ENCODE results near the gene RAB11FIP3. TPM values are rescaled to one million over a fixed set of nuclear protein-coding genes. Genes with fewer than 3 reads are reported as not detected.

RAB11FIP3 gene
- total RNA-seq, 1 donor from 2014 or later = 47.0 TPM

DNA sequence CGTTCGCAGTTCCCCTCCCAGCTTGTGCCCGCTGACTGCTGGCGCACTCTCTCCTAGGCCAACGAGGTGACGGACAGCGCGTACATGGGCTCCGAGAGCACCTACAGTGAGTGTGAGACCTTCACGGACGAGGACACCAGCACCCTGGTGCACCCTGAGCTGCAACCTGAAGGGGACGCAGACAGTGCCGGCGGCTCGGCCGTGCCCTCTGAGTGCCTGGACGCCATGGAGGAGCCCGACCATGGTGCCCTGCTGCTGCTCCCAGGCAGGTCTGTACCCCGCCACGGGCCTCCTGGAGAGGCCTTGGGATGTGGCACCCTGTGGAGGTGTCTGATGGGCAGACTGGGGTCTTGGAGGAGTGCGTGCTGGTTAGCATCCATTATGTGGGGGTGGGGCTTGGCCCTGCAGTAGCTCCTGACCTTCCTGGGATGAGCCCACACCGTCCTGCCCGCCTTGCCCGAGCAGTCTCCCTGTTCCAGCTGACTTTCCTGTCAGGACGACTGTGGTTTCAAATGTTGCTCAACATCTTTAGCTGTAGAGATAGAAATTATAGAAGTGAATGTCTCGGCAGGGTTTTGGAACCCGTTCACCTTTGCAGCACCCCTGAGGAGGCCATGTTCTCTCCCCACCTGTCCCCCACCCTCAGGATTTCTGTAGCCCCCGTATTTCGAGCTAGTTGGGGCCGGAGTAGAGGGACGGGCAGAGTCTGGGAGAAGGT lies 57.2 kb downstream of the RAB11FIP3 start:
- peaks cover 11 to 20% of the 10 kb centered on the region in 2 donors for H3K36me3 ChIP-seq
- H3K27ac ChIP-seq = no peak overlapping the region
- H3K4me3 ChIP-seq = no peak overlapping the region
- H3K9me3 ChIP-seq = no peaks in the 10 kb centered on the region
- no peaks in the 10 kb centered on the region for H3K27me3 ChIP-seq
- DNase-seq (ENCODE audit: low spot score in 2 of 2) = no peak
- TF ChIP-seq, protein P1, sequence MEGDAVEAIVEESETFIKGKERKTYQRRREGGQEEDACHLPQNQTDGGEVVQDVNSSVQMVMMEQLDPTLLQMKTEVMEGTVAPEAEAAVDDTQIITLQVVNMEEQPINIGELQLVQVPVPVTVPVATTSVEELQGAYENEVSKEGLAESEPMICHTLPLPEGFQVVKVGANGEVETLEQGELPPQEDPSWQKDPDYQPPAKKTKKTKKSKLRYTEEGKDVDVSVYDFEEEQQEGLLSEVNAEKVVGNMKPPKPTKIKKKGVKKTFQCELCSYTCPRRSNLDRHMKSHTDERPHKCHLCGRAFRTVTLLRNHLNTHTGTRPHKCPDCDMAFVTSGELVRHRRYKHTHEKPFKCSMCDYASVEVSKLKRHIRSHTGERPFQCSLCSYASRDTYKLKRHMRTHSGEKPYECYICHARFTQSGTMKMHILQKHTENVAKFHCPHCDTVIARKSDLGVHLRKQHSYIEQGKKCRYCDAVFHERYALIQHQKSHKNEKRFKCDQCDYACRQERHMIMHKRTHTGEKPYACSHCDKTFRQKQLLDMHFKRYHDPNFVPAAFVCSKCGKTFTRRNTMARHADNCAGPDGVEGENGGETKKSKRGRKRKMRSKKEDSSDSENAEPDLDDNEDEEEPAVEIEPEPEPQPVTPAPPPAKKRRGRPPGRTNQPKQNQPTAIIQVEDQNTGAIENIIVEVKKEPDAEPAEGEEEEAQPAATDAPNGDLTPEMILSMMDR (IDR thresholded peaks at IDR 0.05) = no peak
- intact Hi-C loops (cut with DNase I) = no loop called here
- no peaks in the 10 kb centered on the region for H3K4me1 ChIP-seq

DNA sequence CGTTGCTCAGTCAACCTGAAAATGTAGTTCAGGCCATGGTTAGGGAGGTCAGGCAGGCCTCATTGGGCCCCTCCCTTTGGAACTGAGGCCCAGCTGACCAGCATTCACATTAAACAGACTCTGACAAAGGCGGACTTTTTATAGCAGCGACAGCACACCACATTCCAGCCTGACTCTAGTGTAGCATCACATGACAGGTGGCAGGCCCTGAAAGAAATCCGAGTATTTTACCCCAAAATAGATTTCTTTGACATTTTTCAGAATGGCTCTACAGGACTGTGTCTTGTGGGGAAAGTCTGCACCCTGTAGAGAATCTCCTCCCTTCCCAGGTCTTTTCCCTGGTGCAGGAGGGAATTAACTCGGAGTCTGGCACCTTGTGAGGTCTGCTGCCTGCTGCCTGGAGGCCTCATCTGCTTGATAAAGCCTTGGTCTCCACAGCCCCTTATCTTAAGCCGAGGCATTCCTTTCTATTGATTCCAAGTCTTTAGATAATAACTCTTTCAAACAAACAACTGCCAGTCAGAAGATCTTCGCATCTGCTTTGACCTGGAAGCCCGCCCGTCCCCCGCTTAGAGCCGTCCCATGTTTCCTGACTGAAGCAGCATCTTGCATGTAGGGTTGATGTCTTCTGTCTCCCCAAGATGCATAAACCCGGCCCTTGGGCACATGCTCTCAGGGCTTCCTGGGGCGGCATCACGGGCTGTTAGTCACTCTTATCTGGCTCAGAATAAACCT lies 58.1 kb downstream of the RAB11FIP3 start:
- no peaks in the 10 kb centered on the region for H3K9me3 ChIP-seq
- peaks cover 13 to 16% of the 10 kb centered on the region in 2 donors for H3K36me3 ChIP-seq
- H3K27ac ChIP-seq = no peak overlapping the region
- H3K27me3 ChIP-seq = no peaks in the 10 kb centered on the region
- TF ChIP-seq, protein P1 (IDR thresholded peaks at IDR 0.05) = no peak
- no peaks in the 10 kb centered on the region for H3K4me1 ChIP-seq
- DNase-seq (ENCODE audit: low spot score in 2 of 2) = no peak
- intact Hi-C loops (cut with DNase I) = no loop called here
- H3K4me3 ChIP-seq = no peak overlapping the region

DNA sequence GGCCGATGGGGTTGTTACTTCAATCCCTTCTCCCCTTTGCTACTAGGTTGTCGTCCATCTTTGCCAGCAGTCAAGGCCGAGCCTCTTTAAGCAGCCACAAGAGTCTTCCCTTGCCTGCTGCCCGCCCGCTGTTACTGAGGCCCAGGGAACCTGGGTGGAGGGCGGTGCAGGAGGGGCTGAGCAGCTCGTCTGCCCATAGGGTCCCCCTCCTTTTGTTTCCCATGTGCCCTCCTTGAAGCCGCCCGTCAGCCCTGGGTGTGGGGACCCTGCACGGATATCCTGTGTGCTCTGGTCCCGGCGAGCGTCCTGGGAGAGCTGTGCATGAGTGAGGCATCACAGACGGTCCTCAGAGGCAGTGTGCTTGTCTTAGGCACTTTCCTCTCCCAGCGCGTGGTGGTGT lies 64.2 kb downstream of the RAB11FIP3 start:
- TF ChIP-seq, protein P1 (IDR thresholded peaks at IDR 0.05) = no peak
- intact Hi-C loops (cut with DNase I) = loop anchor here (5.0 kb wide), 1 partner anchor 97 kb away; no protein-coding TSS in a partner anchor
- Histone ChIP-seq H3K27ac (no peak overlapping the region), H3K4me1 (no peaks in the 10 kb centered on the region), H3K36me3 (peaks cover 25 to 39% of the 10 kb centered on the region in 2 donors), H3K9me3 (no peaks in the 10 kb centered on the region), H3K4me3 (no peak overlapping the region), H3K27me3 (no peaks in the 10 kb centered on the region)
- no peak for DNase-seq (ENCODE audit: low spot score in 2 of 2)

DNA sequence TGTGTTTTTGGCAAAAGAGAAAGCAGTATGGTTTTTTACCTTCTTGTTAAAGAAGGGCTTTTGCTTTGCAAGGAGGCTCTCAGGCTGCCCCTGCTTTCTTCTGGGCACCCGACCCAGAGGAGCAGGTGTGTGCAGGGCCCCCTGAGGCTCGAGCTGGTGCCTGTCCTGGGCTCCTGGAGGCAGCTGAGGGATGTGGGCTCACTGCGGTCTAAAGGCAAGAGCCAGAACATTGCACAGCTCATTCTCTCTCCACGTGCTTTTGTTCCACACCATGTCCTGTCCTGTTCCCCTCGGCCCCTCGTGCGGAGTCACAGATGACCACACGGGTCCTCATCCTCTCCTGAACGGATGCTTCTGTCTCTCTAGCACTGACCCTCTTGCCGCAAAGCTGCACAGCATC lies 65.3 kb downstream of the RAB11FIP3 start:
- Histone ChIP-seq H3K4me3 (no peak overlapping the region), H3K27ac (no peak overlapping the region), H3K4me1 (no peaks in the 10 kb centered on the region), H3K27me3 (no peaks in the 10 kb centered on the region), H3K36me3 (peaks cover 25 to 39% of the 10 kb centered on the region in 2 donors), H3K9me3 (no peaks in the 10 kb centered on the region)
- TF ChIP-seq, protein P1 (IDR thresholded peaks at IDR 0.05) = no peak
- no peak for DNase-seq (ENCODE audit: low spot score in 2 of 2)
- intact Hi-C loops (cut with DNase I) = no loop called here

DNA sequence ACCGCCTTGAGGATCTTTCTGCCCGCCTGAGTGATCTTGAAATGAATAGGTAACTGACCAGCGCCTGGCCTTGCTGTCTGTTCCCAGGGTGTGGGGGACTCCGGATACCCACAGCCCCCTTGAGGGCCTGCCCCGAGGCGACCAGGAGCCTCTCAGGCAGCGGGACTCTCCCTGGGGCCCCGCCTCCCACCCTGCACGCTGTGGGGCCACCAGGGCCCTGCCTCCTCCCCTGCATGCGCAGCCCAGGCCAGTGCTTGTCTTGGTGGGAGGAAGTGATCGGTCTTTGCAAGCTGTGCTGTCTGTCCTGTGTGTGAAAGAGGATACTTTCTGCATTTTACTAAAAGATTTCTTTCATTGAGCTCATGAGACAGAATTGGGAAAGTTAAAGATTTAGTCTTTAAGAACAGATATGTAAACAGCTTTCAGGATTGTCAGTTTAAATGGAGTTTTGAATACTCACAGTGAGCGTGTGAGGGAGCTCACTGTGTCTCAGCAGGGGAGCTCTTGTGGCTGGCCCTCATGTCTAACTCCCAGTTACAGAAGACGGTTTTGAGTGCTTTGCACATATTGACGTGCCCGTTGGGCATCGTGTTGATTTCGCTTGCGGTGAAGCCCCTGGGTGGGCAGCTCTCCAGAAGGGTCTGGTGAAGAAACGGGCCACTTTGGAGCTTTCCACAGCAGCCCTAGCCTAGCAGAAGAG lies 65.9 kb downstream of the RAB11FIP3 start:
- DNase-seq (ENCODE audit: low spot score in 2 of 2) = no peak
- no peak overlapping the region for H3K4me3 ChIP-seq
- intact Hi-C loops (cut with DNase I) = no loop called here
- H3K9me3 ChIP-seq = no peaks in the 10 kb centered on the region
- H3K36me3 ChIP-seq = peaks cover 25 to 39% of the 10 kb centered on the region in 2 donors
- no peak overlapping the region for H3K27ac ChIP-seq
- TF ChIP-seq, protein P1 (IDR thresholded peaks at IDR 0.05) = no peak
- H3K27me3 ChIP-seq = no peaks in the 10 kb centered on the region
- no peaks in the 10 kb centered on the region for H3K4me1 ChIP-seq
